Astrocyte (in vitro differentiated cells and primary cell): ENCODE data around the gene CADM1. TPM values are rescaled to one million over a fixed set of nuclear protein-coding genes. Genes with fewer than 3 reads are reported as not detected.

Experiments
- DNase-seq: peaks from one replicate; pipeline ENCODE4 v3.0.0-alpha.2; 2010; ENCODE audit warnings: low read depth
- FAIRE-seq: peaks from 2 replicates; lab custom pipeline; 2011; peaks lifted over from hg19 to GRCh38; lab: Jason Lieb, UNC
- H2AFZ ChIP-seq: 2 replicates; pipeline ENCODE4 v1.6.0; 2012; ENCODE audit warnings: low read depth, low read length, inconsistent platforms
- H3K27ac ChIP-seq: 2 replicates; pipeline ENCODE4 v1.5.1; 2011; ENCODE audit warnings: low read depth, low read length, inconsistent platforms
- H3K27me3 ChIP-seq: 2 replicates; pipeline ENCODE4 v1.6.0; 2011; ENCODE audit warnings: low read length, inconsistent platforms; ENCODE audit not compliant: insufficient read depth
- H3K36me3 ChIP-seq: 2 replicates; pipeline ENCODE4 v1.5.1; 2011; ENCODE audit warnings: low read length, inconsistent platforms; ENCODE audit not compliant: insufficient read depth
- H3K4me1 ChIP-seq: 2 replicates; pipeline ENCODE4 v1.5.1; 2011; ENCODE audit warnings: low read length, inconsistent platforms; ENCODE audit not compliant: insufficient read depth
- H3K4me2 ChIP-seq: 2 replicates; pipeline ENCODE4 v1.6.0; 2012; ENCODE audit warnings: low read length, inconsistent platforms
- H3K4me3 ChIP-seq: 2 replicates; pipeline ENCODE4 v1.5.1; 2011; ENCODE audit warnings: low read depth, mild to moderate bottlenecking, low read length, inconsistent platforms; ENCODE audit not compliant: insufficient read depth
- H3K79me2 ChIP-seq: 2 replicates; pipeline ENCODE4 v1.6.0; 2012; ENCODE audit warnings: mild to moderate bottlenecking, low read length, inconsistent platforms; ENCODE audit not compliant: insufficient read depth
- H3K9ac ChIP-seq: 2 replicates; pipeline ENCODE4 v1.6.0; 2012; ENCODE audit warnings: mild to moderate bottlenecking, low read length, inconsistent platforms
- H3K9me3 ChIP-seq: 2 replicates; pipeline ENCODE4 v1.5.1; 2012; ENCODE audit warnings: low read depth, mild to moderate bottlenecking, low read length, inconsistent platforms; ENCODE audit not compliant: insufficient read depth
- H4K20me1 ChIP-seq: 2 replicates; pipeline ENCODE4 v1.6.0; 2012; ENCODE audit warnings: low read length, inconsistent platforms; ENCODE audit not compliant: insufficient read depth
- H3K27ac Mint-ChIP-seq: one replicate; pipeline ENCODE4 v1.8.0; 2021; ENCODE audit warnings: mild to moderate bottlenecking, mixed read lengths; ENCODE audit not compliant: unreplicated experiment
- H3K27me3 Mint-ChIP-seq: one replicate; pipeline ENCODE4 v1.8.0; 2021; ENCODE audit warnings: low read depth, mixed read lengths; ENCODE audit not compliant: unreplicated experiment
- H3K36me3 Mint-ChIP-seq: one replicate; pipeline ENCODE4 v1.8.0; 2021; ENCODE audit warnings: low read depth, mixed read lengths; ENCODE audit not compliant: unreplicated experiment
- H3K4me1 Mint-ChIP-seq: one replicate; pipeline ENCODE4 v1.8.0; 2021; ENCODE audit warnings: low read depth, mixed read lengths; ENCODE audit not compliant: unreplicated experiment
- H3K4me3 Mint-ChIP-seq: one replicate; pipeline ENCODE4 v1.8.0; 2021; ENCODE audit warnings: mild to moderate bottlenecking, moderate library complexity, mixed read lengths; ENCODE audit not compliant: unreplicated experiment
- H3K9me3 Mint-ChIP-seq: one replicate; pipeline ENCODE4 v1.8.0; 2021; ENCODE audit warnings: mild to moderate bottlenecking, mixed read lengths; ENCODE audit not compliant: unreplicated experiment
- EZH2 ChIP-seq: IDR thresholded peaks from 2 replicates; pipeline ENCODE4 v1.6.1; 2012; ENCODE audit warnings: mild to moderate bottlenecking, low read length, inconsistent platforms; ENCODE audit not compliant: insufficient read depth
- total RNA-seq: library from RNA; stranded (reverse); gene quantifications from 2 replicates; pipeline ENCODE4 v1.2.1, GENCODE V29; 2021
- TF ChIP-seq, protein P1 (sequence below): IDR thresholded peaks from 2 replicates; pipeline ENCODE4 v1.5.1; 2011; ENCODE audit warnings: low read depth, mild to moderate bottlenecking, inconsistent platforms, low read length, moderate library complexity; ENCODE audit not compliant: insufficient read depth

Gene CADM1
- total RNA-seq, 1 donor from 2014 or later: 414 TPM

- Histone ChIP-seq H2AFZ (no peak overlapping the region), H3K27me3 (no peaks in the 10 kb centered on the region), H3K9ac (no peak overlapping the region), H4K20me1 (no peaks in the 10 kb centered on the region), H3K4me1 (no peaks in the 10 kb centered on the region), H3K9me3 (no peaks in the 10 kb centered on the region), H3K4me2 (no peak overlapping the region), H3K36me3 (no peaks in the 10 kb centered on the region), H3K79me2 (no peaks in the 10 kb centered on the region), H3K27ac (no peak overlapping the region), H3K4me3 (no peak overlapping the region)
- Mint-ChIP-seq H3K27me3 (peaks cover 21% of the 10 kb centered on the region), H3K27ac (no peak overlapping the region), H3K9me3 (no peaks in the 10 kb centered on the region), H3K36me3 (no peaks in the 10 kb centered on the region), H3K4me3 (no peak overlapping the region), H3K4me1 (peaks cover 7% of the 10 kb centered on the region)
- no peak for FAIRE-seq
- no peak for TF ChIP-seq EZH2
- TF ChIP-seq, protein P1, sequence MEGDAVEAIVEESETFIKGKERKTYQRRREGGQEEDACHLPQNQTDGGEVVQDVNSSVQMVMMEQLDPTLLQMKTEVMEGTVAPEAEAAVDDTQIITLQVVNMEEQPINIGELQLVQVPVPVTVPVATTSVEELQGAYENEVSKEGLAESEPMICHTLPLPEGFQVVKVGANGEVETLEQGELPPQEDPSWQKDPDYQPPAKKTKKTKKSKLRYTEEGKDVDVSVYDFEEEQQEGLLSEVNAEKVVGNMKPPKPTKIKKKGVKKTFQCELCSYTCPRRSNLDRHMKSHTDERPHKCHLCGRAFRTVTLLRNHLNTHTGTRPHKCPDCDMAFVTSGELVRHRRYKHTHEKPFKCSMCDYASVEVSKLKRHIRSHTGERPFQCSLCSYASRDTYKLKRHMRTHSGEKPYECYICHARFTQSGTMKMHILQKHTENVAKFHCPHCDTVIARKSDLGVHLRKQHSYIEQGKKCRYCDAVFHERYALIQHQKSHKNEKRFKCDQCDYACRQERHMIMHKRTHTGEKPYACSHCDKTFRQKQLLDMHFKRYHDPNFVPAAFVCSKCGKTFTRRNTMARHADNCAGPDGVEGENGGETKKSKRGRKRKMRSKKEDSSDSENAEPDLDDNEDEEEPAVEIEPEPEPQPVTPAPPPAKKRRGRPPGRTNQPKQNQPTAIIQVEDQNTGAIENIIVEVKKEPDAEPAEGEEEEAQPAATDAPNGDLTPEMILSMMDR: no peak
- DNase-seq: no peak
Measured at GRCh38 chr11:115522302-115522701, 18.1 kb upstream of the CADM1 start.

DNA sequence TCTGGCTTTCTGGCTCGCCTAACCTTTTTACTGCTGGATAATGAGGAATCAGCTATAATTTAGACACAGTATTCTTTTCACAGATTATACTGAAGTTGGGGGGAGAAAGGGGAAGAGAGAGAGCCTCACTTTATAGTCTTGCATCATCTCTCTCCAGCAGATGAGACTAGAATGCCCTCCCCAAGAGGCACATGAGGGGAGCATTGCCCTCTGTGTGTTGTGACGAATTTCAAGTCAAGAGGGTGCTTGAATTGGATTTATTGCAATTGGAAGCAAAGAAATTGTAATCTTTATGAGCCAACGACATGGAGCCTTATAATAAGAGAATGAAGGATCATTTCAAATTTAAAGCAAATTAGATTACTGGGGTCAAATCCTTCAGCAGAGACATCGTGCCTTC is 17.6 kb upstream of the CADM1 start:
- Histone ChIP-seq H3K27ac (no peak overlapping the region), H3K9ac (no peak overlapping the region), H3K36me3 (no peaks in the 10 kb centered on the region), H3K9me3 (no peaks in the 10 kb centered on the region), H3K4me3 (no peak overlapping the region), H4K20me1 (no peaks in the 10 kb centered on the region), H2AFZ (no peak overlapping the region), H3K27me3 (no peaks in the 10 kb centered on the region), H3K4me1 (no peaks in the 10 kb centered on the region), H3K4me2 (no peak overlapping the region), H3K79me2 (no peaks in the 10 kb centered on the region)
- Mint-ChIP-seq H3K27ac (no peak overlapping the region), H3K27me3 (peaks cover 21% of the 10 kb centered on the region), H3K36me3 (no peaks in the 10 kb centered on the region), H3K9me3 (no peaks in the 10 kb centered on the region), H3K4me1 (peaks cover 7% of the 10 kb centered on the region), H3K4me3 (no peak overlapping the region)
- no peak for TF ChIP-seq EZH2
- TF ChIP-seq, protein P1: no peak
- FAIRE-seq (no peak), DNase-seq (no peak)

DNA sequence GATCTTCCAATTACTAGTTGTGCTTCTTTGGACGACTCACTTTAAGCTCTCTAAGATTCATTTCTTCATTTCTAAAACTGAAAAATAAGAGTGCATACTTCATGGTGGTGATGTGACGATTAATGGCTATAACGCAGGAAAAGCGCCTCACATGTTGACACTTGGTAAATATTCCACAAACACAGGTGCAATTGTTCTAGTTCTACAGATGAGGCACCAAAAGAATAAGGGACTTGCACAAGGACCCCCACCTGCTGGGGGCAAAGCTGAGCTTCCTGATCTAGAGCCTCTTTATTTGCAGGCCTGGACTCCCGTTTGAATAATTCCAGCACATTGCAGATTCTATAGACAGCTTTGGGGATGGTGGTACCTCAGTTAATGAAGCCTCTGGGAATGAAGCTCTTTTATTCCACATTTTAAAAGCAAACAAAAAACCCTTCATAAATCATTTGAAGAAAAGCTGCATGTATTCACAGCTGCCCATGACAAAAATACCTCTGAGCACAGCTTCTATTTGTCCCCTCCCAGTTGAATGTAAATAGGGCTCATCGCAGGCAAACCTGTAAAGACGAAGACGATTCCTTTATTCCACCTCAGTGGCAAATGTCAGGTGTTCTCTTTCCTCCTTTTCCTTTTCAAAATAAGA is 14.9 kb upstream of the CADM1 start:
- Mint-ChIP-seq H3K4me3 (no peak overlapping the region), H3K27ac (no peak overlapping the region), H3K36me3 (no peaks in the 10 kb centered on the region), H3K4me1 (peaks cover 7% of the 10 kb centered on the region), H3K27me3 (peaks cover 24% of the 10 kb centered on the region), H3K9me3 (no peaks in the 10 kb centered on the region)
- Histone ChIP-seq H3K9ac (no peak overlapping the region), H3K4me1 (no peaks in the 10 kb centered on the region), H3K27me3 (no peaks in the 10 kb centered on the region), H2AFZ (no peak overlapping the region), H3K79me2 (no peaks in the 10 kb centered on the region), H3K36me3 (no peaks in the 10 kb centered on the region), H3K9me3 (no peaks in the 10 kb centered on the region), H3K4me2 (no peak overlapping the region), H4K20me1 (no peaks in the 10 kb centered on the region), H3K4me3 (no peak overlapping the region), H3K27ac (no peak overlapping the region)
- no peak for FAIRE-seq
- DNase-seq: no peak
- TF ChIP-seq, protein P1: no peak
- no peak for TF ChIP-seq EZH2
